Esophagus squamous epithelium (tissue), 4 donors: ENCODE measurements around the gene ANKRD22.

Experiments used
- CTCF ChIP-seq, 6 experiments: fragments of 450-650 bp in 4 of 6; fragments of 200-600 bp in 2 of 6; sonication (generic) in 2 of 6; IDR thresholded peaks; one replicate each; pipeline ENCODE4 v1.5.1; 2016 to 2019; ENCODE audit warnings: antibody characterized with exemption in 6 of 6, mild to moderate bottlenecking in 4 of 6, moderate library complexity in 4 of 6
- POLR2A ChIP-seq, 4 donors: fragments of 450-650 bp; IDR thresholded peaks; one replicate each; pipeline ENCODE4 v1.6.1; 2017; ENCODE audit warnings: antibody characterized with exemption in 4 of 4, mild to moderate bottlenecking in 4 of 4, moderate library complexity in 3 of 4

- TF ChIP-seq POLR2A (IDR thresholded peaks at IDR 0.05), result no peak
- TF ChIP-seq CTCF (IDR thresholded peaks at IDR 0.05), result no peak
These were observed 2.4 kb downstream of the ANKRD22 start for GRCh38 chr10:88849234-88849633.
